ENCODE results near the gene EDC3. TPM values are rescaled to one million over a fixed set of nuclear protein-coding genes. Genes with fewer than 3 reads are reported as not detected.

Gene EDC3
- total and polyA plus RNA-seq, 9 of the 15 experiments (the other 6 are each of a cell fraction or from before 2014, with no cell fraction given), result 11.7 to 63.9 (median 32.8) TPM

DNA sequence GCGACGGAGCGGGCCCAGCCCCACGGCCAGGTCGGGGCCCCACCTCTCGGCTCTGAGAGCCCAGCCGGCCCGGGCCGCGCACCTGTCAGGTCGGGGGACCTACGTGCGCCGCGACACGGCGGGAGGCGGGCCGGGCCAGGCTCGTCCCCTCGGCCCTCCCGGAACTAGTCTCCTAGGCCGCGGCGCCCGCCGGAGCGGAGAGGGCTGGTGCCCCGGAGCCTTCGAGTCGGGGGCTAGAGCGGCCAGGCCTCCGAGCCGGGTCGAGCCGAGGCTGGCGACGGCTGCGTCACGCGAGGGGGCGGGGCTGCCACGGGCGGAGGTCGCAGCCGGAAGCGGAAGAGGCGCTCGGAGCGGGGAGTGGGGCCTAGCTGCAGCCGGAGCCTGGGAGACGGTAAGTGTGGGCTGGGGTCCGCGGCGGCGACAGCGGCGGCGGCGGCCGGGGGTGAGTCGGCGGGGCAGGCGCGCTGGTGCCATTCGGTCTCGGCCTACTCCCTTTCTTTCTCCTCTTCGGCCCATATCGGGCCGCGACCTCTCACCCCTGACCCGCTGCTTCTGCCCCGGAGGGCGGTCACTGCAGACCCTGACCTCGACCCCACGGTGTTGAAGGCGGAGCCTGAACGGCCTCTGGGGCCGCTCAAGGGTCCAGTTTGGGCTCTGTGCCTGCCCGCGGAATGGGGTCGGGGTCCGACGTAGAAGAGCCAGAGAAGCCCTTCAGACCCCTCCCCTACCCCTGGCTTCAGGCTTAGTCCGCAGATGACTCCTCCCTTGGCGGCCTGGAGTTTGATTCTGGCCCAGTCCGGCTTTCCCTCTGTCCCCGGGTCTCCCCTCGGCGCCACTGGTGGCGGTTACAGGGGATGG is 80.1 kb downstream of the EDC3 start, which contains the start of gene CLK3 (continued):
- TF ChIP-seq, protein P1, sequence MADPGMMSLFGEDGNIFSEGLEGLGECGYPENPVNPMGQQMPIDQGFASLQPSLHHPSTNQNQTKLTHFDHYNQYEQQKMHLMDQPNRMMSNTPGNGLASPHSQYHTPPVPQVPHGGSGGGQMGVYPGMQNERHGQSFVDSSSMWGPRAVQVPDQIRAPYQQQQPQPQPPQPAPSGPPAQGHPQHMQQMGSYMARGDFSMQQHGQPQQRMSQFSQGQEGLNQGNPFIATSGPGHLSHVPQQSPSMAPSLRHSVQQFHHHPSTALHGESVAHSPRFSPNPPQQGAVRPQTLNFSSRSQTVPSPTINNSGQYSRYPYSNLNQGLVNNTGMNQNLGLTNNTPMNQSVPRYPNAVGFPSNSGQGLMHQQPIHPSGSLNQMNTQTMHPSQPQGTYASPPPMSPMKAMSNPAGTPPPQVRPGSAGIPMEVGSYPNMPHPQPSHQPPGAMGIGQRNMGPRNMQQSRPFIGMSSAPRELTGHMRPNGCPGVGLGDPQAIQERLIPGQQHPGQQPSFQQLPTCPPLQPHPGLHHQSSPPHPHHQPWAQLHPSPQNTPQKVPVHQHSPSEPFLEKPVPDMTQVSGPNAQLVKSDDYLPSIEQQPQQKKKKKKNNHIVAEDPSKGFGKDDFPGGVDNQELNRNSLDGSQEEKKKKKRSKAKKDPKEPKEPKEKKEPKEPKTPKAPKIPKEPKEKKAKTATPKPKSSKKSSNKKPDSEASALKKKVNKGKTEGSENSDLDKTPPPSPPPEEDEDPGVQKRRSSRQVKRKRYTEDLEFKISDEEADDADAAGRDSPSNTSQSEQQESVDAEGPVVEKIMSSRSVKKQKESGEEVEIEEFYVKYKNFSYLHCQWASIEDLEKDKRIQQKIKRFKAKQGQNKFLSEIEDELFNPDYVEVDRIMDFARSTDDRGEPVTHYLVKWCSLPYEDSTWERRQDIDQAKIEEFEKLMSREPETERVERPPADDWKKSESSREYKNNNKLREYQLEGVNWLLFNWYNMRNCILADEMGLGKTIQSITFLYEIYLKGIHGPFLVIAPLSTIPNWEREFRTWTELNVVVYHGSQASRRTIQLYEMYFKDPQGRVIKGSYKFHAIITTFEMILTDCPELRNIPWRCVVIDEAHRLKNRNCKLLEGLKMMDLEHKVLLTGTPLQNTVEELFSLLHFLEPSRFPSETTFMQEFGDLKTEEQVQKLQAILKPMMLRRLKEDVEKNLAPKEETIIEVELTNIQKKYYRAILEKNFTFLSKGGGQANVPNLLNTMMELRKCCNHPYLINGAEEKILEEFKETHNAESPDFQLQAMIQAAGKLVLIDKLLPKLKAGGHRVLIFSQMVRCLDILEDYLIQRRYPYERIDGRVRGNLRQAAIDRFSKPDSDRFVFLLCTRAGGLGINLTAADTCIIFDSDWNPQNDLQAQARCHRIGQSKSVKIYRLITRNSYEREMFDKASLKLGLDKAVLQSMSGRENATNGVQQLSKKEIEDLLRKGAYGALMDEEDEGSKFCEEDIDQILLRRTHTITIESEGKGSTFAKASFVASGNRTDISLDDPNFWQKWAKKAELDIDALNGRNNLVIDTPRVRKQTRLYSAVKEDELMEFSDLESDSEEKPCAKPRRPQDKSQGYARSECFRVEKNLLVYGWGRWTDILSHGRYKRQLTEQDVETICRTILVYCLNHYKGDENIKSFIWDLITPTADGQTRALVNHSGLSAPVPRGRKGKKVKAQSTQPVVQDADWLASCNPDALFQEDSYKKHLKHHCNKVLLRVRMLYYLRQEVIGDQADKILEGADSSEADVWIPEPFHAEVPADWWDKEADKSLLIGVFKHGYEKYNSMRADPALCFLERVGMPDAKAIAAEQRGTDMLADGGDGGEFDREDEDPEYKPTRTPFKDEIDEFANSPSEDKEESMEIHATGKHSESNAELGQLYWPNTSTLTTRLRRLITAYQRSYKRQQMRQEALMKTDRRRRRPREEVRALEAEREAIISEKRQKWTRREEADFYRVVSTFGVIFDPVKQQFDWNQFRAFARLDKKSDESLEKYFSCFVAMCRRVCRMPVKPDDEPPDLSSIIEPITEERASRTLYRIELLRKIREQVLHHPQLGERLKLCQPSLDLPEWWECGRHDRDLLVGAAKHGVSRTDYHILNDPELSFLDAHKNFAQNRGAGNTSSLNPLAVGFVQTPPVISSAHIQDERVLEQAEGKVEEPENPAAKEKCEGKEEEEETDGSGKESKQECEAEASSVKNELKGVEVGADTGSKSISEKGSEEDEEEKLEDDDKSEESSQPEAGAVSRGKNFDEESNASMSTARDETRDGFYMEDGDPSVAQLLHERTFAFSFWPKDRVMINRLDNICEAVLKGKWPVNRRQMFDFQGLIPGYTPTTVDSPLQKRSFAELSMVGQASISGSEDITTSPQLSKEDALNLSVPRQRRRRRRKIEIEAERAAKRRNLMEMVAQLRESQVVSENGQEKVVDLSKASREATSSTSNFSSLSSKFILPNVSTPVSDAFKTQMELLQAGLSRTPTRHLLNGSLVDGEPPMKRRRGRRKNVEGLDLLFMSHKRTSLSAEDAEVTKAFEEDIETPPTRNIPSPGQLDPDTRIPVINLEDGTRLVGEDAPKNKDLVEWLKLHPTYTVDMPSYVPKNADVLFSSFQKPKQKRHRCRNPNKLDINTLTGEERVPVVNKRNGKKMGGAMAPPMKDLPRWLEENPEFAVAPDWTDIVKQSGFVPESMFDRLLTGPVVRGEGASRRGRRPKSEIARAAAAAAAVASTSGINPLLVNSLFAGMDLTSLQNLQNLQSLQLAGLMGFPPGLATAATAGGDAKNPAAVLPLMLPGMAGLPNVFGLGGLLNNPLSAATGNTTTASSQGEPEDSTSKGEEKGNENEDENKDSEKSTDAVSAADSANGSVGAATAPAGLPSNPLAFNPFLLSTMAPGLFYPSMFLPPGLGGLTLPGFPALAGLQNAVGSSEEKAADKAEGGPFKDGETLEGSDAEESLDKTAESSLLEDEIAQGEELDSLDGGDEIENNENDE (IDR thresholded peaks at IDR 0.05; ENCODE audit: low read depth, low read length), result no peak
- TF ChIP-seq ZNF431 (CRISPR knock-in tag; IDR thresholded peaks at IDR 0.05) (no peak), ESRRA (IDR thresholded peaks at IDR 0.05; ENCODE audit: borderline replicate concordance, low read depth) (peak; percentile 71; the same call in 1 of the 2 replicates), NONO (IDR thresholded peaks at IDR 0.05; ENCODE audit: low read depth in 2 of 2, low read length in 1 of 2) (peak; percentile 86 to 90)
- TF ChIP-seq, protein P2, sequence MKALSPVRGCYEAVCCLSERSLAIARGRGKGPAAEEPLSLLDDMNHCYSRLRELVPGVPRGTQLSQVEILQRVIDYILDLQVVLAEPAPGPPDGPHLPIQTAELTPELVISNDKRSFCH (CRISPR knock-in tag; IDR thresholded peaks at IDR 0.05), result no peak
- TF ChIP-seq, protein P2 (tag; IDR thresholded peaks at IDR 0.05), result peak; percentile 79; the same call in 1 of the 2 replicates
- TF ChIP-seq, protein P3, sequence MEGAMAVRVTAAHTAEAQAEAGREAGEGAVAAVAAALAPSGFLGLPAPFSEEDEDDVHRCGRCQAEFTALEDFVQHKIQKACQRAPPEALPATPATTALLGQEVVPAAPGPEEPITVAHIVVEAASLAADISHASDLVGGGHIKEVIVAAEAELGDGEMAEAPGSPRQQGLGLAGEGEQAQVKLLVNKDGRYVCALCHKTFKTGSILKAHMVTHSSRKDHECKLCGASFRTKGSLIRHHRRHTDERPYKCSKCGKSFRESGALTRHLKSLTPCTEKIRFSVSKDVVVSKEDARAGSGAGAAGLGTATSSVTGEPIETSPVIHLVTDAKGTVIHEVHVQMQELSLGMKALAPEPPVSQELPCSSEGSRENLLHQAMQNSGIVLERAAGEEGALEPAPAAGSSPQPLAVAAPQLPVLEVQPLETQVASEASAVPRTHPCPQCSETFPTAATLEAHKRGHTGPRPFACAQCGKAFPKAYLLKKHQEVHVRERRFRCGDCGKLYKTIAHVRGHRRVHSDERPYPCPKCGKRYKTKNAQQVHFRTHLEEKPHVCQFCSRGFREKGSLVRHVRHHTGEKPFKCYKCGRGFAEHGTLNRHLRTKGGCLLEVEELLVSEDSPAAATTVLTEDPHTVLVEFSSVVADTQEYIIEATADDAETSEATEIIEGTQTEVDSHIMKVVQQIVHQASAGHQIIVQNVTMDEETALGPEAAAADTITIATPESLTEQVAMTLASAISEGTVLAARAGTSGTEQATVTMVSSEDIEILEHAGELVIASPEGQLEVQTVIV (CRISPR knock-in tag; IDR thresholded peaks at IDR 0.05; ENCODE audit: borderline replicate concordance), result no peak
- TF ChIP-seq, protein P4, sequence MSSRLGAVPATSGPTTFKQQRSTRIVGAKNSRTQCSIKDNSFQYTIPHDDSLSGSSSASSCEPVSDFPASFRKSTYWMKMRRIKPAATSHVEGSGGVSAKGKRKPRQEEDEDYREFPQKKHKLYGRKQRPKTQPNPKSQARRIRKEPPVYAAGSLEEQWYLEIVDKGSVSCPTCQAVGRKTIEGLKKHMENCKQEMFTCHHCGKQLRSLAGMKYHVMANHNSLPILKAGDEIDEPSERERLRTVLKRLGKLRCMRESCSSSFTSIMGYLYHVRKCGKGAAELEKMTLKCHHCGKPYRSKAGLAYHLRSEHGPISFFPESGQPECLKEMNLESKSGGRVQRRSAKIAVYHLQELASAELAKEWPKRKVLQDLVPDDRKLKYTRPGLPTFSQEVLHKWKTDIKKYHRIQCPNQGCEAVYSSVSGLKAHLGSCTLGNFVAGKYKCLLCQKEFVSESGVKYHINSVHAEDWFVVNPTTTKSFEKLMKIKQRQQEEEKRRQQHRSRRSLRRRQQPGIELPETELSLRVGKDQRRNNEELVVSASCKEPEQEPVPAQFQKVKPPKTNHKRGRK (tag; IDR thresholded peaks at IDR 0.05), result no peak

Measured in K562 (cell line).